ENCODE measurements around the gene SEPTIN14. TPM values are rescaled to one million over a fixed set of nuclear protein-coding genes. Genes with fewer than 3 reads are reported as not detected.

The SEPTIN14 gene
- polyA plus RNA-seq, 2 of the 4 experiments (the other 2 are of a cell fraction) = 0.01 TPM; not detected in 1

GRCh38 chr7:55775051-55775420, 87.5 kb downstream of the SEPTIN14 start:
- H3K4me2 ChIP-seq = no peak overlapping the region
- 28% methylated on average over 9 of the region's 11 CpGs for WGBS (ENCODE audit: missing lambda C conversion rate)

More at GRCh38 chr7:55775051-55775420, 87.5 kb downstream of the SEPTIN14 start:
- FAIRE-seq (no peak), DNase-seq (ENCODE audit: low read depth in 1 of 2, low spot score in 1 of 2) (no peak), ATAC-seq (no peak)
- Histone ChIP-seq H3K9me3 (no peaks in the 10 kb centered on the region), H3K4me3 (no peak overlapping the region), H3K4me1 (no peaks in the 10 kb centered on the region), H3K27ac (no peak overlapping the region)
- TF ChIP-seq CHD2 (IDR thresholded peaks at IDR 0.05; ENCODE audit: low read length, partially characterized antibody) = no peak
- no peak for TF ChIP-seq PBX3 (IDR thresholded peaks at IDR 0.05)
- no peak for TF ChIP-seq PHF8 (IDR thresholded peaks at IDR 0.05; ENCODE audit: borderline replicate concordance, low read depth)
- no peak for TF ChIP-seq BHLHE40 (IDR thresholded peaks at IDR 0.05; ENCODE audit: low read depth, low read length)
- TF ChIP-seq ZSCAN20 (CRISPR knock-in tag; IDR thresholded peaks at IDR 0.05) = no peak
- TF ChIP-seq MYC (IDR thresholded peaks at IDR 0.05; ENCODE audit: borderline replicate concordance, low read length) = no peak
- no peak for TF ChIP-seq MAX (IDR thresholded peaks at IDR 0.05)
- no peak for TF ChIP-seq HES2 (IDR thresholded peaks at IDR 0.05)
- no peak for TF ChIP-seq JUNB (IDR thresholded peaks at IDR 0.05)
- no peak for TF ChIP-seq NFE2L2 (conservative IDR thresholded peaks at IDR 0.05; ENCODE audit: low read length)
- TF ChIP-seq RAD21 (conservative IDR thresholded peaks at IDR 0.05 in 1 of 2, IDR thresholded peaks at IDR 0.05 in 1 of 2) = no peak
- no peak for TF ChIP-seq ZC3H11A (IDR thresholded peaks at IDR 0.05)
- TF ChIP-seq REST (IDR thresholded peaks at IDR 0.05) = no peak
- TF ChIP-seq EP300 (IDR thresholded peaks at IDR 0.05) = no peak
- TF ChIP-seq, protein P1, sequence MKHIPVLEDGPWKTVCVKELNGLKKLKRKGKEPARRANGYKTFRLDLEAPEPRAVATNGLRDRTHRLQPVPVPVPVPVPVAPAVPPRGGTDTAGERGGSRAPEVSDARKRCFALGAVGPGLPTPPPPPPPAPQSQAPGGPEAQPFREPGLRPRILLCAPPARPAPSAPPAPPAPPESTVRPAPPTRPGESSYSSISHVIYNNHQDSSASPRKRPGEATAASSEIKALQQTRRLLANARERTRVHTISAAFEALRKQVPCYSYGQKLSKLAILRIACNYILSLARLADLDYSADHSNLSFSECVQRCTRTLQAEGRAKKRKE (CRISPR knock-in tag; IDR thresholded peaks at IDR 0.05; ENCODE audit: low read depth) = no peak
- TF ChIP-seq, protein P2, sequence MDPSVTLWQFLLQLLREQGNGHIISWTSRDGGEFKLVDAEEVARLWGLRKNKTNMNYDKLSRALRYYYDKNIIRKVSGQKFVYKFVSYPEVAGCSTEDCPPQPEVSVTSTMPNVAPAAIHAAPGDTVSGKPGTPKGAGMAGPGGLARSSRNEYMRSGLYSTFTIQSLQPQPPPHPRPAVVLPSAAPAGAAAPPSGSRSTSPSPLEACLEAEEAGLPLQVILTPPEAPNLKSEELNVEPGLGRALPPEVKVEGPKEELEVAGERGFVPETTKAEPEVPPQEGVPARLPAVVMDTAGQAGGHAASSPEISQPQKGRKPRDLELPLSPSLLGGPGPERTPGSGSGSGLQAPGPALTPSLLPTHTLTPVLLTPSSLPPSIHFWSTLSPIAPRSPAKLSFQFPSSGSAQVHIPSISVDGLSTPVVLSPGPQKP (IDR thresholded peaks at IDR 0.05; ENCODE audit: low read depth, low read length) = no peak
- TF ChIP-seq FOSB (CRISPR knock-in tag; IDR thresholded peaks at IDR 0.05) = no peak
- POLR2A ChIA-PET = no interaction called here
- CTCF ChIA-PET = no interaction called here

Measured in A549 (cell line).